HG03025 (cell line): ENCODE results near the gene CYFIP2.
A peak's percentile ranks its signal among the peaks of the same experiment; 100 is the strongest.

Experiments used
- ATAC-seq: cut with Tn5 transposase; IDR thresholded peaks from one replicate; pipeline ENCODE4 v1.9.1; 2021; ENCODE audit warnings: mild to moderate bottlenecking, moderate library complexity; ENCODE audit not compliant: unreplicated experiment, low FRiP score

The CYFIP2 gene

DNA sequence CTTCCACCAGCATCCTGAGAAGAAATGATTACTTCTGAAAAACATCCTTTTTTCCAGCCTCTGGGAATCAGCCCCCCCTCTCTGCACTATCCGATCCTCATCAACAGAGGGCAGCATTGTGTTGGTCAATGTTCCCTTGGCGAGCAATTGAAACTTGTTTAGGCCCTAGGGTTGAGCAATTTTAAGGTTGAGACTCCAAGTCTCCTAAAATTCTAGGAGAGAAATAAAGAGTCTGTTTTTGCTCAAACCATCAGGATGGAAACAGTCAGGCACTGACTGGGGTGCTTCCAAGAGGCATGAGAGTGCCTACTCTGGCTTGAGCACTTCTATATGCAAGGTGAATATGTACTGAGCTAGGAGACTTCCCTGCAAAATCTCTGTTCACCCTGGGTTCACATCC lies 12.4 kb upstream of the CYFIP2 start:
- ATAC-seq = peak; percentile 44

DNA sequence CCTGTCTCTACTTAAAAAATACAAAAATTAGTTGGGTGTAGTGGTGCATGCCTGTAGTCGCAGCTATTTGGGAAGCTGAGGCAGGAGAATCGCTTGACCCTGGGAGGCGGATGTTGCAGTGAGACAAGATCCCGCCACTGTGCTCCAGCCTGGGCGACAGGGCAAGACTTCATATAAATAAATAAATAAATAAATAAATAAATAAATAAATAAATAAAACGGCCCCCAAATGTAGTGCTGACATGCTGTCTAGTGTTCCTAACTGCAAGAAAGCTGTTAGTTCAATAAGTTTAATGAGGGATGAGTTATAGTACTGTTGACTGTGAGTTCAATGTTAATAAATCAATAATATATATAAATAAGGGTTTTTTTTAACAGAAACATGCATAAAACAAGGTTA lies 7.5 kb upstream of the CYFIP2 start:
- no peak for ATAC-seq

DNA sequence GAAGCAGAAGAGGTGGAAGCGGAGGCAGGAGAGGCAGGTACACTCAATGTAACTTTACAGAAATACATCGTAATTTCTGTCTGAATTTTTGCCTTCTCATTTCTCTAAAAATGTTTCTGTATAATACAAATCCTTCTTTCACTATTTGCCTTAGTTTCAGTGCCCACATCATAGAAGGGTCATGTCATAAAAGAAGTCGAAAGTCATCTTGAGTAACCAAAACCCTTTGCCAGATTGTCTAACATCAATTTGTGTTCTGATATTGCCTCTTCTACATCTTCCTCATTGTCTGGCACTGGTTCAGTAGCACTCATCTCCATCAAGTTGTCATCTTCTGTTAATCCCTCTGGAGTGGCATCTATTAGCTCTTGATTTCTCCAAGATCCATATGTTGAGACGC lies 6.2 kb upstream of the CYFIP2 start:
- no peak for ATAC-seq

DNA sequence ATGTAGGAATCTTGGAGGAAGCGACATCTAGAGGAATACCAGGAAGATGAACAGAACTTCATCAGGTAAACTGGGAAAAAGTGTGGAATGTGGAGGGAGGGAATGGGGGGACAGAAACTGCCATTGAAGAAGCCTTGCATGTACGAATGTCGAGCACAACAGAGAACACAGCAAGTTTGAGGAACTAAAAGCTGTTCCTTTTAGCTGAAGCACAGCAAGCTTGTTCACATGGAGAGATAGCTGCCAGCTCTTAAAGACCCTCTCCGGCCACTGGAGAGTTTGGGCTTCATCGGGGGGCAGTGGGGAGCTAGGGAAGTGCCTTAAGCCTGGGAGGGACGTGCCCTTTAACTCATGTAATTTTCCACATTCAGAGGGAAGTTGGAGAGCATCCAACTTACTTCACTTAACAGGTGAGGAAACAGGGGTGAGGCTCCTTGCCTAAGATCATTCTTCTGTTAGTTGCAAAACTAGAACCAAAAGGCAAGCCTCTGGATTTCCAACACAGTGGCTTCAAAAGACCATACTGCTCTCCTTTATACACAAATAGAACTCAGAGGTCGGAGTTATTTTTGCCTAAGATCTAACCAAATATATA lies 2.3 kb upstream of the CYFIP2 start:
- no peak for ATAC-seq

DNA sequence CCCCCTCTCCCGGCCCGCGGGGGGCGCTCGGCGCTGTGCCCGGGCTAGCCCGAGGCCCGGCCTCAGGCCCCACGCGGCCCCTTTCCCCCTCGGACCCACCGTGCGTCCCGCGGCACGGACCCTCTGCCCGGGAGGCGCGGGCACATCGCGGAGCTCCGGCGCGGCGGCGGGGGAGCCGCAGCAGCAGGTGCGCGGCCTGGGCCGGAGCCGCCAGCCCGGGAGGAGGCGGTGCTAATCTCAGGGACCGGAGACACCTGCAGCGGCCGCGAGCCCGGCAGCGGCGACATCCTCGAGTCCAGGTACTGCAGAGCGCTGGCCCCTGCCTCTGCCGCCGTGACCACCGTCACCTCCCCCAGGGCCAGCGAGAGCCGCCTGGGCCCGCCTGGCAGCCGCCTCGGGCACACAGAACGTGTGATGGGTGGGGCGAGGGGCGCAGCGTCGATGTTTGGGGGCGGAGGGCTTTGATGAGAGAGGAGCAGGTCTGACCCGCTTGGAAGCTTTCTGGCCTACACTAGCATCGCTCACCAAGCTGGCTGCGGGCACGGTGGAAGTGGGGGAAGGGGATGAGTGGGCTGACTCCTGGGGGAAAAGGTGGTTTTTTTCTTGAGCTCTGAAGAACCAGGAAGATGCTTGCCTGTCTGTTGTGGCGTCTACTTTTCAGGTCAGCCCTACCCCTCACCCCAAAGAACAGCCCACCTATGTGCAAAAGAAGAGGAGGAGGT lies 524 bp downstream of the CYFIP2 start:
- peak; percentile 58 for ATAC-seq

DNA sequence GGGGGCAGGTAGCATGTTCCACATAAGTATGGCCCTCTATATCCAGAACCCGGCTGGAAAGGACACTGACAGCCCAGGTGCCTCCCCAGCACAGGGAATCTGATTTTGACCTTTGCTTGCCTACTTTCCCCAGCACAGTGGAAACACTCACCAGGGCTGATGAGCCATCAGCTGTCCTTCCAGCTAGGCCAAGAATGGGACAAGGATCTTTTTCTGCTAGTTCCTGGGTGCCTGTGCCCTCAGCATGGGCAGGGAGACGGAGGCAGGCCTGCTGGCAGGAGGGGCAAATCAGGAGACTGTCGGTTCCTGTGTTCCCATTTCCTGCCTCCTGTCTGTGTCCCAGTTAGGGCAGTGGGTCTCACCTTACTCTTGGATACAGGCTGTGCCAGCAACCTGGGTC lies 1.1 kb downstream of the CYFIP2 start:
- no peak for ATAC-seq

DNA sequence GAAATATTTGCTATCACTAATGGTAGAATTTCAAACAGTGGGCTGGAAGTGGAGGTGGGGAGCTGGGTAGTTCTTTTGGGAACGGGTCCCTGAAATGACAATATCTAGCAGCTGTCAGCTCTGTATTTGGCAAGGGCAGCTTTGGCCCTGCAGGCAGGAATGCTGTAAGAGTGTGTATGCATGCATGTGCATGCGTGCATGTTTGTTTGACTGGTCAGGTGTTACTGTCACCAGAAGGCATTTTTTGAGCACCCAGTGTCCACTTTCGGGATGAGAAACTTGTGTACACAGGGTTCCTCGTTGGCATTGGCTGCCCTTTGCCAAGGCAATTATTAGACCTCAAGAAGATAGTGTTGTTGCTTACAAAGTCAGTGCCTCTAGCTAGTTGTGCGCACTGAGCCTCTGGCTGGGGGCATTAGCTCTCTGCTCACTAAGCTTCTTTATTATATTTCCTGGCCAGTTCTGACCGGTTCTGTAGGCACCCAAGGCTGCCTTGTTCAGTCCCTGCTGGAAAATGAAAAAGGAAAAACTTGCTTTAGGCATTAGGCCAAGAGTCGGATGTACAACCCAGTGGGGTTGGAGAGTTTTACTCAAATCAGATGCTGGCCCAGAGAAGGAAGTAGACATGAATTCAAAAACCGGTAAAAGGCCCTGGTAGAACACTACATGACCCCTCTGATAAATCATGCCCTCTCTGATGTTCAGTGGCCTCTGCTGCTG lies 2.0 kb downstream of the CYFIP2 start:
- ATAC-seq = no peak

DNA sequence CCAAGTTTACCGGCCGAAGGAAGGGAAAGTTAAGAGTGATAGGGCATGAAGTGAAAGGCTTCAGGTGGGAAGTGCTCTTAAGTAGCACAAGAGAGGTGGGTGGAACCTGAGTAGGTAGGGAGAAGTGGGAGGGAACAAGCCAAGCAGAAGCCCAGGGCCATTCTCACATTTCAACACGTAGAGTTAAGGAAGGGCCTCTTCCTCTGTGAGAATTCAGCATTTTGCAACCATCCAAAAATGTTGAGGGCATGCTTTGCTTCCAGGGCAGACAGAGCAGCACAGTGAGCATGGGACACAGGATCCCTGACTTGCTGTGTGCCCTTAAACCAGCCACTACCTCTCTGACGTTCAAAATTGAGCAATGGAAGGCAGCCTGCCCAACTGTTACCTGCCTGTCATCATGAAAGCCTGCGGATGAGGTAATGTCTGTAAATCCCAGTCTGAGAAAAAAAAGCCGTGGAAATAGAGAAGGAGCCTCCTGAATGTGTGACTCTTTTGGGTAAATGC lies 3.3 kb downstream of the CYFIP2 start:
- ATAC-seq = no peak

DNA sequence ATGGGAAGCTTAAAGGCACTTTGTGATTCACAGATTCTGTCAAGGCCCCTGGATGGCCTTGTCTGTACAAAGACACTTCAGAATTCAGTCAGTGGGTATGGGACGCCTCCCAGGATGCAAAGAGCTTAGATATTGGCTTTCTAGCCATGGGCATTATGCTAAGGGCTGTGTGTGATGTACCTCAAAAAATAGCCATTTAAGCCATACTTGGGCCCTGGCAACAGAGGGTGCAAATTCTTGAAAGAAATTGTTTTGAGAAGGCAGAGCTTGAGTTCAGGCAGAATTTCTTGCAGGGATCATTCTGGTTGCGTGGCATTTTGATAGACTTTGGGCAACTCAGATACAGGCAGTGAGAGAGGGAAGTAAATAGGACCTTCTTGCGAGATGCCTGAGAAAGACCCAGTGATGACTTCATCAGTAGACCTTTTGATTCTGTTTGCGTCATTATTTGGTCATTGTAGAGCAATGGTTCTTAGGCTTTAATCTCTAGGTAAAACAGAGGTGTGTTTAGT lies 3.9 kb downstream of the CYFIP2 start:
- no peak for ATAC-seq

DNA sequence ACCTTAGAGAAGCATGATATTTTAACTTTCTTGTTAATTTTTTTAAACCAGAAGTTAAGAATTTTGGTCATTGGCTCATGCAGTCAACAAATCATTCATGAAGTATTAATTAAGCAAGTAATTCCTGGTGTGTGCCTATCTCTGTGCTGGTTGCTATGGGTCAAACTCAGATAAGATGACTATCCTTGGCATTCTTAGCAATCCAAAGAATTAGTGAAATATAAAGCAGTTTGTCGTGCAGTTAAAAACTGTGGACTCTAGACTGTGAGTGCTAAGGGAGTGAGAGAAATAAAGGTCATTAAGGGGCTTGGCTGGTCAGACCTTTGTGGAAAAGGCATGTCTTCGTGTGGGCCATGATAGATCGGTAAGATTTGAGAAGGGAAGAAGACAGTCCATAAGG lies 4.8 kb downstream of the CYFIP2 start:
- ATAC-seq = no peak

DNA sequence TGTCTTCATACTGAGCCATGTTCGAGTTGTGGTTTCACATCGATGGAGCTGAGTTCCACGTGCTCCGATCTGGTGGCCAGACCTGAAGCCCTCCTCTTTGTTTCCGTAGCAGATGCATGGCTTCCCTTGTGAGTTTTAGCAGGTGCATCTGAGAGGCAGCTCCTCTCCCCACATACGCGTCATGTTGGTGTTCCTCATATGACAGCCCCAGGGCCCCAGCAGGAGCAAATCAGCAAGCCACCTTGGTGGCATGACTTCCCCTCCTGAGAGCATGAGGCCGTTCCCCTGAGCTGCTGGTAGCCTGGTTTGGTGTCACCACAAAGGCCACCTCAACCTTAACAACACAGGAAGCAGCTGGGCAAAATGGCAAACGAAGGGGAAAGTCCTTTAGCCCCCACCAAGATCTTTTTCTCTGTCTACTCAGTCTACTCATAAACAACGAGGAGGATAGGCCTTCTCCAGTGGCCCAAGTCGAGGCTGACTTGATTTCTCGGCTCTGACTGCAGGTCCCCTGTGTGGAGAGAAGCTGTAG lies 5.9 kb downstream of the CYFIP2 start:
- peak; percentile 76 for ATAC-seq

DNA sequence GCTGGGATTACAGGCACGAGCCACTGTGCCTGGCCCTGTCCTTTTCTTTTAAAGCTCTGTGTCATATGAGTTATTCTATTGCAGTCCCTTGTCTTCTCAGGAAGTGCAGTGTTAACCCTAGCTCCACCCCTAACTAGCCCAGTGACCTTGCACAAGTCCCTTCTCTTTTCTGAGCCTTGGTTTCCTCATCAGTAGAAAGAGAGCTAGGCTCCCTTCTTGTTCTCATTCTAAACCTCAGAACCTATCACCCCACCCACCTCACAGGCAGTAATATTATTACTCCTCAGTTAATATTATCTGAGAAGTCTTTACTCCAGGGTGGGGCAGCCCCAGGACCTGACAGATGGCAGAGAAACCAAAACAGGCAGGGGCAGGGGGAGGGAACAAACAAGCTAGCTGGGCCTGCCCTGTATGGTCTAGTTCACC lies 7.2 kb downstream of the CYFIP2 start:
- ATAC-seq = peak; percentile 54

DNA sequence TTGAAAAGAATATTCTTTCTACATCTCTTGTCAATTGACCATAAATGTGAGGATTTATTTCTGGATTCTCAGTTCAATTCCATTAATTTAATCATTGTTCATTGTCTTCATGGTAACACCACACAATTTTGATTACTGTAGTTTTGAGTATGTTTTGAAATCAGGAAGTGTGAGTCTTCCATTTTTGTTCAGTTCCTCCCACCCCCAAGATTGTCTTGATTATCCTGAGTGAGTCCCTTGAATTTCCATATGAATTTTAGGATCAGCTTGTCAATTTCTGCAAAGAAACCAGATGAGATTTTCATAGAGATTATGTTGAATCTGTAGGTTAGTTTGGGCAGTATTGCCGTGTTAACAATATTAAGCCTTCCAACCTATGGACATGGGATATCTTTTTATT lies 9.5 kb downstream of the CYFIP2 start:
- ATAC-seq = no peak

DNA sequence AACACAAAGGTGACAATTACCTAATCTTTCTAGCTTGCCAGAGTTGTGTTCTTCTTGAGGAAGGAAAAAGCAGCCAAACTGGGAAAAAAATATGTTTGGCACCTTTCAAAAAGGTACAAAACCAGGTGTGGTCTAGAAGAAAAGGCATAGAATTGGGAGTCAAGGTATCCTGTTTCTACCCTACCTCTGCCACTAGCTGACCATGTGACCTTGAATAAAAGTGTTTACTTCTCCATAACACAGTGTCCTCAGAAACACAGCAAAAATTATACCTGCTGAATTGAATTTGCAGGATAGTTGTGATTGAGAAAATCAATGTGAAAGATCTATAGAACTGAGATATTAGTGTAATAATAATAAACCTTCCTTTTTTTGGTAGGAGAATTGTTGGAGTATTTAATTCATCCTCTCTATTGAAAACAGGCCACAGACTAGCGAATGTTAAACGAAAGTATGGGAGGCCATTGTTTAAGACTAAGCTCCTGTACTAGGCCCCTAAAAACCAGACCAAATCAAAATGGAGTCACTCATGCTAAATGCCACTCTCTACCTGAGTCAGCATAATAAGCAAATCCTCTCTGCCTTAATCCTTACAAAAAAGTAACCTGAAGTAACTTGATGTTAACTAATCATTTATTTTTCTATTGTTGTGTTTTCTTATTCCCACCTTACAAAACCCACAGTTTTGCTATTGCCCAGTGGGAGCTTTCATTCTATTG lies 12.6 kb downstream of the CYFIP2 start:
- no peak for ATAC-seq

DNA sequence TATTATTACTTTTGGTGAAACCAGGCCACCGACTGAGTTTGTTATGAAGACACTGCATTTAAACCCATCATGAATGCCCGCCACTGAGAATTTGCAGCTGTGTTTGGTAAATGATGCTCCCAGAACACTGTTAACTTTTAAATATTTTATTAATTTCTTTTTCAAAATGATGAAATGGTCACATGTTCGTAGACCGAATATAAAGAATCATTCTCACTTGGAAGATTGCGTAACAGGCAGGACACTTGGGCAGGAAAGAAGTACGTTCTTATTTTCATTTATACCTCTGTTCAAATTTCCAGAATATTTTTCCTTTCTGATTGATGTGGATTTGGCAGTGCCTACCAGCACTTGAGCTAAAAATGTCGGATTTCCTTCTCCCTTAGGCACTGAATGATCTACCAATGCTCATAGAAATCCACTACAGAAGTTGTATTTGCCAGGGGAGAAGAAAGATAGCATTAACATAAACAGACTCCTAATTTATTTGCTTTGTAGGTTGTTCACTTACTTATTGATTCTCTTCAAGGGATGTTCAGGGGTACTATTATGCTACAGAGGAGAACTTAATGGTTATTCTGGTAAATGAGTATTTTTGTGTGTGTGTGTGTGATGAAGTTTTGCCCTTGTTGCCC lies 13.8 kb downstream of the CYFIP2 start:
- no peak for ATAC-seq

DNA sequence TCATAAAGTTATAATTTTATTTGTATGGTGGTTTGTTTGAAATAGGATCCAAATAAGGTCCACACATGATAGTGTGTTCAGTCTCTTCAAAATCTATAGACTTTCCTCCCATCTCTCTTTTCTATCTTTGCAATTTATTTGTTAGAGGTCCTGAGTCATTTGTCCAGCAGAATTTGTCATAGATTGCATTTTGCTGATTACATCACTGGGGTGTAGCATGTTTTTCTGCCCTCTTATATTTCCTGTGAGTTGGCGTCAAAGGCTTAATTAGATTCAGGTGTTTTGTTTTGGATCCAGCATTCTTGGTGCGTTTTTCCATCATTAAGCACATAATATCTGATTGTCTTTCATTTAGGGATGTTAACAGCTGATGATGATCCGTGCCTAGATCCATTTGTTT lies 15.0 kb downstream of the CYFIP2 start:
- no peak for ATAC-seq

DNA sequence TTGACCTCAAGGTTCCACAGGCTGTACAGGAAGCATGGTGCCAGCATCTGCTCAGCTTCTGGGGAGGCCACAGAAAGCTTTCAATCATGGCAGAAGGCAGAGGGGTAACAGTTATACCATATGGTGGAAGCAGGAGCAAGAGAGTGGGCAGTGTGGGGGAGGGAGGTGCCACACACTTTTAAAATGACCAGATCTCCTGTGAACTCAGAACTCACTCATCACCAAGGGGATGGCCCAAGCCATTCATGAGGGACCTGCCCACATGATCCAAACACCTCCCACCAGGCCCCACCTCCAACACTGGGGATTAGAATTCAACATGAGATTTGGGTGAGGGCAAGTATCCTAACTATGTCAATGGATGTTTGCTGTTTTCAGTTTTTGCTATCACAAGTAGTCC lies 16.2 kb downstream of the CYFIP2 start:
- ATAC-seq = no peak

DNA sequence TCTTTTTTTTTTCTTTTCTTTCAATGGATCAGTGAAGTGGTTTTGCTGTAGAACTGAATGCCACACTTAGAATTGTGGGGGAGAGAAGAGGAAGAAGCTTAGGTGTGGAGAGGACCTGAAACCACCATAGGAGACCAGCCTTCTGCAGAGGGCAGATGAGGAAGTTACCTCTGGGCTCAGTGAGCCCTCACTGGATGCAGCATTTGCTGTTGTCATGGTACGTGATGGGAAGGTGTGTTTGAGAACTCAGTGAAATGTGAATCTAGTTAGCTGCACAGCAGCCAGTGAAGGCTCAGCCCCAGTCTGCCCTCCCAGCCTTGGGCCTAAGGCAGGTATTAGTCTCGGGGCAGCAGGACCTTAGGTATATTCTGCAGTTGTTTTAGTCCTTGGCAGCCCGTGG lies 17.5 kb downstream of the CYFIP2 start:
- ATAC-seq = peak; percentile 99

DNA sequence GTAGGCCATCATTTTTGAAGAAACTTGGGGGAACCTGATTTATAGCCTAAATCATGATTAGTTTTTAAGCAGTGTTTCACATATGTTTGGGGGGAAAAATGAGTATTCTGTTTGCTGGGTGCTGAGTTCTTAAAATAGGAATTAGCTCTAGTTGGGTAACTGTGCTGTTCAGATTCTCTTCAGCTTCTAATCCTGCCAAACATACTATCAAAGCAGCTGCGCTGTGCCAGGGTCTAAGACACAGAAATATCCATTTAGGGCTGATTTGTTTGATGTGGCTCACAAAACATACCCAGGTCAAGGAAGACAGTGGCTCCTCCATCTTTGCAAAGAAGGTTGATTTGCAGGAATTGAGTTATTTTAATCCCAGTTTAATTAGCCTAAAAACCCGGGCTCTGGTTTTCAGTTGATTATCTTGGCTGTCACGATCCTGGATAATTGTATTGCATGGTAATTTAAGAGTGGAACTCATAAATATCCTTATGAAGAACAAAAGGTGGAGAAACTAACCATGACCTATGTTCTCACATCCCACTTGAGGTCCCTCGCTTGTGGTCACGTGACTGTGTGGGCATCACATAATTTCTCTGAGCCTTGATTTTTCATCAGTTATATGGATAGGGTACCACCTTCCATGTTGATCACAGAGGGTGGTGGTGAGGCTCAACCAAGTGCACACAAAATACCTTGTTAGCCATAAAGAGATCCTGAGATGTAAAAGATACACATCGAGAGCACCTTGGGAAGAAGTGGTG lies 18.7 kb downstream of the CYFIP2 start:
- ATAC-seq = no peak
